H1 (cell line): ENCODE results near the gene CPD.
"Not testable (repeated sequence)": the region's sequence is repeated elsewhere in the genome, so short reads cannot be mapped to it uniquely, and the experiment has no call there.

Source experiments
- CHD2 ChIP-seq: IDR thresholded peaks from 2 replicates; pipeline ENCODE4 v1.6.1; 2012; ENCODE audit warnings: low read length, improper control_type of control experiment
- EP300 ChIP-seq, 2 experiments: IDR thresholded peaks; 1 replicate in 1 of 2; 2 replicates in 1 of 2; pipeline ENCODE4 v1.6.1; 2011 to 2012; ENCODE audit warnings: low read depth in 2 of 2, low read length in 2 of 2, mild to moderate bottlenecking in 2 of 2, borderline replicate concordance in 1 of 2, inconsistent platforms in 1 of 2, moderate library complexity in 1 of 2
- POLR2AphosphoS5 ChIP-seq: IDR thresholded peaks from 2 replicates; pipeline ENCODE4 v1.6.1; 2011; ENCODE audit warnings: low read depth, low read length
- RAD21 ChIP-seq, 2 experiments: IDR thresholded peaks in 1 of 2; conservative IDR thresholded peaks in 1 of 2; 2 replicates each; pipeline ENCODE4 v1.6.1; 2011; ENCODE audit warnings: low read depth in 2 of 2, low read length in 2 of 2, improper control_type of control experiment in 1 of 2, inconsistent platforms in 1 of 2, mild to moderate bottlenecking in 1 of 2, moderate library complexity in 1 of 2
- TAF1 ChIP-seq: IDR thresholded peaks from 2 replicates; pipeline ENCODE4 v1.6.1; 2011; ENCODE audit warnings: mild to moderate bottlenecking, low read depth, low read length
- YY1 ChIP-seq: IDR thresholded peaks from 2 replicates; pipeline ENCODE4 v1.6.1; 2011; ENCODE audit warnings: low read depth, mild to moderate bottlenecking, low read length
- TF ChIP-seq, protein P1 (sequence below), 3 experiments: IDR thresholded peaks; 1 replicate in 2 of 3; 2 replicates in 1 of 3; pipeline versions ENCODE4 v1.5.1 to v1.6.1; 2011; ENCODE audit warnings: low read length in 3 of 3, mild to moderate bottlenecking in 3 of 3, inconsistent platforms in 2 of 3, low read depth in 1 of 3, moderate library complexity in 1 of 3; ENCODE audit not compliant: insufficient read depth in 1 of 3; ENCODE audit errors: control extremely low read depth in 1 of 3

DNA sequence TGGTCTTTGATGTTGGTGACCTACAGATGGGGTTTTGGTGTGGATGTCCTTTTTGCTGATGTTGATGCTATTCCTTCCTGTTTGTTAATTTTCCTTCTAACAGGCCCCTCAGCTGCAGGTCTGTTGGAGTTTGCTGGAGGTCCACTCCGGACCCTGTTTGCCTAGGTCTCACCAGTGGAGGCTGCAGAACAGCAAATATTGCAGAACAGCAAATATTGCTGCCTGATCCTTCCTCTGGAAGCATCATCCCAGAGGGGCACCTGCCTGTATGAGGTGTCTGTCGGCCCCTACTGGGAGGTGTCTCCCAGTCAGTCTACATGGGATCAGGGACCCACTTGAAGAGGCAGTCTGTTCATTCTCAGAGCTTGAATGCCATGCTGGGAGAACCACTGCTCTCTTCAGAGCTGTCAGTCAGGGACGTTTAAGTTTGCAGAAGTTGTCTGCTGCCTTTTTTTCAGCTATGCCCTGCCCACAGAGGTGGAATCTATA lies 33.3 kb downstream of the CPD start:
- TF ChIP-seq, protein P1, sequence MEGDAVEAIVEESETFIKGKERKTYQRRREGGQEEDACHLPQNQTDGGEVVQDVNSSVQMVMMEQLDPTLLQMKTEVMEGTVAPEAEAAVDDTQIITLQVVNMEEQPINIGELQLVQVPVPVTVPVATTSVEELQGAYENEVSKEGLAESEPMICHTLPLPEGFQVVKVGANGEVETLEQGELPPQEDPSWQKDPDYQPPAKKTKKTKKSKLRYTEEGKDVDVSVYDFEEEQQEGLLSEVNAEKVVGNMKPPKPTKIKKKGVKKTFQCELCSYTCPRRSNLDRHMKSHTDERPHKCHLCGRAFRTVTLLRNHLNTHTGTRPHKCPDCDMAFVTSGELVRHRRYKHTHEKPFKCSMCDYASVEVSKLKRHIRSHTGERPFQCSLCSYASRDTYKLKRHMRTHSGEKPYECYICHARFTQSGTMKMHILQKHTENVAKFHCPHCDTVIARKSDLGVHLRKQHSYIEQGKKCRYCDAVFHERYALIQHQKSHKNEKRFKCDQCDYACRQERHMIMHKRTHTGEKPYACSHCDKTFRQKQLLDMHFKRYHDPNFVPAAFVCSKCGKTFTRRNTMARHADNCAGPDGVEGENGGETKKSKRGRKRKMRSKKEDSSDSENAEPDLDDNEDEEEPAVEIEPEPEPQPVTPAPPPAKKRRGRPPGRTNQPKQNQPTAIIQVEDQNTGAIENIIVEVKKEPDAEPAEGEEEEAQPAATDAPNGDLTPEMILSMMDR (IDR thresholded peaks at IDR 0.05; ENCODE audit: control extremely low read depth in 1 of 3, insufficient read depth in 1 of 3, low read depth in 1 of 3, low read length in 3 of 3), result not testable (repeated sequence)
- not testable (repeated sequence) for TF ChIP-seq RAD21 (IDR thresholded peaks at IDR 0.05 in 1 of 2, conservative IDR thresholded peaks at IDR 0.05 in 1 of 2; ENCODE audit: low read depth in 2 of 2, low read length in 2 of 2); EP300 (IDR thresholded peaks at IDR 0.05; ENCODE audit: borderline replicate concordance in 1 of 2, low read depth in 2 of 2, low read length in 2 of 2); YY1; POLR2AphosphoS5; TAF1; CHD2
